Measurements from ENCODE around the gene C12orf42.
A peak's percentile ranks its signal among the peaks of the same experiment; 100 is the strongest.

DNA sequence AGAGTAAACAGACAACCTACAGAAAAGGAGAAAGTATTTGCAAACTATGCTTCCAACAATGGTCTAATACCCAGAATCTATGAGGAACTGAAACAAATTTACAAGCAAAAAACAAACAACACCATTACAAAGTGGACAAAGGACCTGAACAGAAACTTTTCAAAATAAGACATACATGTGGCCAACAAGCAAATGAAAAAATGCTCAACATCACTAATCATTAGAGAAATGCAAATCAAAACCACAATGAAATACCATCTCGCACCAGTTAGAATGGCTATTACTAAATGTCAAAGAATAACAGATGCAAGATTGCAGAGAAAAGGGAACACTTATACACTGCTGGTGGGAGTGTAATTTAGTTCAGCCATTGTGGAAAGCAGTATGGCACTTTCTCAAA, 125.8 kb downstream of the C12orf42 start:
- TF ChIP-seq SPI1 (IDR thresholded peaks at IDR 0.05; ENCODE audit: low read depth, low read length) (peak; percentile 87), POLR2A (IDR thresholded peaks at IDR 0.05; ENCODE audit: low read depth, low read length) (no peak), POLR2AphosphoS5 (IDR thresholded peaks at IDR 0.05; ENCODE audit: low read depth, low read length) (no peak)
